HepG2 (cell line): ENCODE data around the gene ACAT2. TPM values are rescaled to one million over a fixed set of nuclear protein-coding genes. Genes with fewer than 3 reads are reported as not detected.

Experiments used
- BORCS8-MEF2B ChIP-seq: sonication (generic); formaldehyde crosslinking; IDR thresholded peaks from 2 replicates; pipeline ENCODE4 v1.8.0; 2022; ENCODE audit warnings: mild to moderate bottlenecking, missing genetic modification reagents
- CEBPG ChIP-seq: IDR thresholded peaks from 2 replicates; pipeline ENCODE4 v1.6.1; 2016
- FOSL2 ChIP-seq: sonication (generic); formaldehyde crosslinking; IDR thresholded peaks from 2 replicates; pipeline ENCODE4 v1.4.0; 2020; ENCODE audit warnings: missing genetic modification reagents
- KDM6A ChIP-seq: IDR thresholded peaks from 2 replicates; pipeline ENCODE4 v1.6.1; 2016; ENCODE audit warnings: low read depth
- MZF1 ChIP-seq: sonication (generic); formaldehyde crosslinking; IDR thresholded peaks from 2 replicates; pipeline ENCODE4 v1.8.1; 2023; ENCODE audit warnings: mild to moderate bottlenecking, missing genetic modification reagents, borderline replicate concordance
- NFATC3 ChIP-seq: sonication (generic); formaldehyde crosslinking; IDR thresholded peaks from 2 replicates; pipeline ENCODE4 v1.5.1; 2020; ENCODE audit warnings: mild to moderate bottlenecking, missing genetic modification reagents
- PITX1 ChIP-seq: sonication (generic); formaldehyde crosslinking; IDR thresholded peaks from 2 replicates; pipeline ENCODE4 v1.5.1; 2020; ENCODE audit warnings: mild to moderate bottlenecking, missing genetic modification reagents
- SPEN ChIP-seq: sonication (generic); formaldehyde crosslinking; IDR thresholded peaks from 2 replicates; pipeline ENCODE4 v1.5.1; 2020; ENCODE audit warnings: low read depth, mild to moderate bottlenecking, missing genetic modification reagents
- TFDP2 ChIP-seq: sonication (generic); formaldehyde crosslinking; IDR thresholded peaks from 2 replicates; pipeline ENCODE4 v1.4.0; 2020; ENCODE audit warnings: missing genetic modification reagents
- THYN1 ChIP-seq: sonication (generic); formaldehyde crosslinking; IDR thresholded peaks from 2 replicates; pipeline ENCODE4 v1.8.1; 2023; ENCODE audit warnings: low read depth, mild to moderate bottlenecking, moderate library complexity, missing genetic modification reagents, borderline replicate concordance
- ZBTB26 ChIP-seq: IDR thresholded peaks from 2 replicates; pipeline ENCODE4 v1.6.1; 2016; ENCODE audit warnings: missing compliant biosample characterization, missing genetic modification reagents, borderline replicate concordance
- ZEB1 ChIP-seq: IDR thresholded peaks from 2 replicates; pipeline ENCODE4 v1.6.1; 2012; ENCODE audit warnings: mild to moderate bottlenecking, low read depth, inconsistent platforms; ENCODE audit not compliant: insufficient replicate concordance
- ZNF260 ChIP-seq: sonication (generic); formaldehyde crosslinking; IDR thresholded peaks from 2 replicates; pipeline ENCODE4 v1.4.0; 2020; ENCODE audit warnings: missing genetic modification reagents, low read depth, mild to moderate bottlenecking, borderline replicate concordance
- ZNF281 ChIP-seq: sonication (generic); formaldehyde crosslinking; IDR thresholded peaks from 2 replicates; pipeline ENCODE4 v1.4.0; 2020; ENCODE audit warnings: missing genetic modification reagents, borderline replicate concordance
- ZNF317 ChIP-seq: sonication (generic); formaldehyde crosslinking; IDR thresholded peaks from 2 replicates; pipeline ENCODE4 v1.5.0; 2020; ENCODE audit warnings: mild to moderate bottlenecking, missing genetic modification reagents
- ZNF567 ChIP-seq: sonication (generic); formaldehyde crosslinking; IDR thresholded peaks from 2 replicates; pipeline ENCODE4 v1.8.1; 2023; ENCODE audit warnings: mild to moderate bottlenecking, missing genetic modification reagents, borderline replicate concordance
- polyA plus RNA-seq, 8 experiments: library from polyadenylated mRNA; depleted of rRNA in 3 of 8; stranded (reverse) in 7 of 8; unstranded in 1 of 8; fragments of >200 nt; fragmentation: Illumina TruSeq in 4 of 8; extraction: Trizol in 4 of 8; gene quantifications; 2 replicates each; pipeline versions ENCODE4 v1.2.1 to v1.2.3, GENCODE V29; 2011 to 2016; ENCODE audit warnings: low read depth in 4 of 8, missing spikeins in 1 of 8, mixed read lengths in 1 of 8; ENCODE audit not compliant: insufficient read depth in 1 of 8
- total RNA-seq, 5 experiments: library from RNA; depleted of rRNA; stranded (reverse); fragments of >200 nt; fragmentation: Illumina TruSeq; extraction: Trizol; gene quantifications; 2 replicates each; pipeline ENCODE4 v1.2.3, GENCODE V29; 2016; ENCODE audit warnings: low read depth in 1 of 5

ACAT2 gene
- total and polyA plus RNA-seq, 2 of the 13 experiments (the other 11 are each of a cell fraction or from before 2014, with no cell fraction given), result 121 to 534 TPM

GRCh38 chr6:159761129-159761872, 544 bp upstream of the ACAT2 start (continued):
- TF ChIP-seq NFATC3 (CRISPR knock-in tag) (0 out of 2 replicates have a peak, but pooled peaks have one; percentile 8), ZNF281 (CRISPR knock-in tag) (no peak), FOSL2 (CRISPR knock-in tag) (0 out of 2 replicates have a peak, but pooled peaks have one; percentile 7), BORCS8-MEF2B (no peak), KDM6A (no peak), CEBPG (CRISPR knock-in tag) (no peak), ZNF260 (CRISPR knock-in tag) (no peak), MZF1 (CRISPR knock-in tag) (no peak), ZBTB26 (no peak), ZEB1 (peak; percentile 8), ZNF567 (peak; percentile 50; the same call in 1 of the 2 replicates), PITX1 (0 out of 2 replicates have a peak, but pooled peaks have one; percentile 8), ZNF317 (CRISPR knock-in tag) (no peak), THYN1 (no peak), SPEN (CRISPR knock-in tag) (no peak), TFDP2 (CRISPR knock-in tag) (no peak)
